Measurements from ENCODE around the gene P3H1. TPM values are rescaled to one million over a fixed set of nuclear protein-coding genes. Genes with fewer than 3 reads are reported as not detected.

P3H1 gene
- total RNA-seq, 1 experiment from 2014 or later: 47.1 TPM

DNA sequence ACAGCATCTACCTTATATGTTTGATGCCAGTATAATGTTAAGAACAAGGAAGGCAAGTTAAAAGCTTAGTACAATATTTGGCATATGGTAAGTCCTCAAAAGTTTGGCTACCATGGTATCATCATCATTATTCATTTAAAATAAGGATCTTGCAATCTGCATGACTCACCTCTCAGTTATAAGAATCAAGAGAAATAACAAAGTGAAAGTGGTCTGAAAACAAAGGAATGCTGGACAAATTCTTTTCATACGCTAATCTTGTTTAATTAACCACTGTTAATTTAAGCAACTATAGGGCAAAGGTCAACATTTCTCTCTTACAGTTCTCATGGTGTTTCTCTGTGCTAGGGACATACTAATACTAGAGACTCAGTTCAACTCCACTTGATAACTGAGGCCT is 13.8 kb downstream of the P3H1 start:
- TF ChIP-seq CTCF (conservative IDR thresholded peaks at IDR 0.05): no peak
- Mint-ChIP-seq H3K36me3 (ENCODE audit: insufficient read depth in 1 of 3, low read depth in 3 of 3) (peaks cover 69 to 90% (median 84%) of the 10 kb centered on the region in 3 experiments), H3K4me3 (no peak overlapping the region), H3K4me1 (peaks cover 3% of the 10 kb centered on the region in 2 experiments; a peak in 3 of 4 replicates), H3K27ac (no peak overlapping the region), H3K9me3 (peaks cover 15 to 18% of the 10 kb centered on the region in 2 experiments), H3K27me3 (ENCODE audit: low read depth) (no peaks in the 10 kb centered on the region)
- H3K79me2 ChIP-seq (ENCODE audit: insufficient read depth, low read length): no peaks in the 10 kb centered on the region
- H2AFZ ChIP-seq (ENCODE audit: low read length): no peak overlapping the region
- H3T11ph ChIP-seq (ENCODE audit: low read length): no peak overlapping the region
- no peak overlapping the region for H3K23ac ChIP-seq (ENCODE audit: insufficient read length, low read depth, low read length)
- no peak overlapping the region for H3K14ac ChIP-seq (ENCODE audit: insufficient read depth, low read length)
- H3K9ac ChIP-seq (ENCODE audit: extremely low read depth, insufficient read length, low read length): no peak overlapping the region
- no peak overlapping the region for H3K18ac ChIP-seq (ENCODE audit: insufficient read length, low read depth, low read length)
- H2AK5ac ChIP-seq (ENCODE audit: insufficient read length, low read length): no peak overlapping the region
- no peak overlapping the region for H3K27ac ChIP-seq (ENCODE audit: insufficient read length, low read depth, low read length)
- H3K79me1 ChIP-seq (ENCODE audit: insufficient read depth, low read depth, low read length, poor library complexity, severe bottlenecking): no peaks in the 10 kb centered on the region
- H3K56ac ChIP-seq (ENCODE audit: insufficient read length, low read depth, low read length): no peak overlapping the region
- no peaks in the 10 kb centered on the region for H4K20me1 ChIP-seq (ENCODE audit: control insufficient read depth, insufficient read depth, insufficient read length)
- H3K4ac ChIP-seq (ENCODE audit: low read depth, low read length): no peak overlapping the region
- no peak for DNase-seq
- no peaks in the 10 kb centered on the region for H3K27me3 ChIP-seq (ENCODE audit: insufficient read depth, low read length)
- H2BK15ac ChIP-seq (ENCODE audit: low read depth, low read length): no peak overlapping the region
- H3K4me1 ChIP-seq (ENCODE audit: insufficient read depth, low read length): no peaks in the 10 kb centered on the region
- no peak overlapping the region for H4K5ac ChIP-seq (ENCODE audit: insufficient read length, low read depth, low read length)
- H2BK20ac ChIP-seq (ENCODE audit: low read depth, low read length, poor library complexity, severe bottlenecking): no peak overlapping the region
- no CpG with 5 or more reads among the region's 1 CpG for WGBS (ENCODE audit: extremely low coverage, insufficient read length, low lambda C conversion rate)
- no peak overlapping the region for H4K8ac ChIP-seq (replicated peaks; ENCODE audit: insufficient read length, low read depth, low read length)
- H3K23me2 ChIP-seq (ENCODE audit: insufficient read length, low read depth, low read length, poor library complexity, severe bottlenecking): no peaks in the 10 kb centered on the region
- H2BK5ac ChIP-seq (ENCODE audit: insufficient read length, low read length): no peak overlapping the region
- H3K4me2 ChIP-seq (ENCODE audit: insufficient read depth, insufficient read length, low read length): no peak overlapping the region
- H3K9me3 ChIP-seq (ENCODE audit: control insufficient read depth, low read depth, low read length): no peaks in the 10 kb centered on the region
- no peak overlapping the region for H2BK12ac ChIP-seq (ENCODE audit: insufficient read length, low read depth, low read length)
- no peak overlapping the region for H4K91ac ChIP-seq (ENCODE audit: insufficient read length, low read depth, low read length)
- no peak overlapping the region for H2BK120ac ChIP-seq (ENCODE audit: low read depth, low read length, poor library complexity, severe bottlenecking)

Data from H9 (cell line).